Peyer's patch (tissue), 4 donors: ENCODE data around the gene FRMPD1. TPM values are rescaled to one million over a fixed set of nuclear protein-coding genes. Genes with fewer than 3 reads are reported as not detected.

ENCODE experiments used
- DNase-seq, 3 donors: peaks; one replicate each; pipeline ENCODE4 v3.0.0-alpha.2; 2017 to 2019
- H3K27ac ChIP-seq, 4 donors: fragments of 200-600 bp; sonication (generic); one replicate each; pipeline ENCODE4 v1.5.1; 2016 to 2019
- H3K27me3 ChIP-seq, 2 donors: fragments of 200-600 bp; sonication (generic); one replicate each; pipeline ENCODE4 v1.5.1; 2019
- H3K36me3 ChIP-seq, 3 donors: fragments of 200-600 bp; sonication (generic); one replicate each; pipeline ENCODE4 v1.5.1; 2016 to 2019
- H3K4me1 ChIP-seq, 4 donors: fragments of 200-600 bp; sonication (generic); one replicate each; pipeline ENCODE4 v1.5.1; 2016 to 2019
- H3K4me3 ChIP-seq, 4 donors: fragments of 200-600 bp; sonication (generic); 1 replicate in 3 of 4; 2 replicates in 1 of 4; pipeline ENCODE4 v1.5.1; 2016 to 2019; ENCODE audit warnings: mild to moderate bottlenecking in 1 of 4
- H3K9me3 ChIP-seq, 4 donors: fragments of 200-600 bp; sonication (generic); one replicate each; pipeline ENCODE4 v1.5.1; 2016 to 2019; ENCODE audit warnings: mild to moderate bottlenecking in 1 of 4
- CTCF ChIP-seq, 6 experiments: fragments of 450-650 bp in 4 of 6; fragments of 200-600 bp in 2 of 6; sonication (generic) in 1 of 6; IDR thresholded peaks; one replicate each; pipeline ENCODE4 v1.5.1; 2017 to 2019; ENCODE audit warnings: antibody characterized with exemption in 6 of 6, mild to moderate bottlenecking in 3 of 6, moderate library complexity in 1 of 6
- POLR2A ChIP-seq, 2 donors: fragments of 450-650 bp; IDR thresholded peaks; one replicate each; pipeline ENCODE4 v1.5.1; 2017; ENCODE audit warnings: antibody characterized with exemption in 2 of 2, mild to moderate bottlenecking in 2 of 2, moderate library complexity in 2 of 2
- total RNA-seq, 4 donors: library from RNA; depleted of rRNA; stranded (reverse); fragments of >200 nt; gene quantifications; one replicate each; pipeline ENCODE4 v1.1.0, GENCODE V29; 2016

Gene FRMPD1
- total RNA-seq, 4 donors from 2014 or later = 0.40 TPM; not detected in 3

- H3K27ac ChIP-seq = no peak overlapping the region
- no peaks in the 10 kb centered on the region for H3K4me1 ChIP-seq
- TF ChIP-seq CTCF (IDR thresholded peaks at IDR 0.05) (no peak), POLR2A (IDR thresholded peaks at IDR 0.05) (no peak)
Observed at GRCh38 chr9:37675661-37676060, 24.9 kb downstream of the FRMPD1 start.

GRCh38 chr9:37676411-37676830, 25.7 kb downstream of the FRMPD1 start:
- no peak overlapping the region for H3K27ac ChIP-seq
- H3K4me3 ChIP-seq = no peak overlapping the region
- no peak for DNase-seq
- H3K27me3 ChIP-seq = no peaks in the 10 kb centered on the region
- TF ChIP-seq POLR2A (IDR thresholded peaks at IDR 0.05) (no peak), CTCF (IDR thresholded peaks at IDR 0.05) (no peak)
- no peaks in the 10 kb centered on the region for H3K9me3 ChIP-seq
- H3K36me3 ChIP-seq = no peaks in the 10 kb centered on the region
- H3K4me1 ChIP-seq = no peaks in the 10 kb centered on the region

More at GRCh38 chr9:37675661-37676060, 24.9 kb downstream of the FRMPD1 start:
- Histone ChIP-seq H3K9me3 (no peaks in the 10 kb centered on the region), H3K4me3 (no peak overlapping the region), H3K27me3 (no peaks in the 10 kb centered on the region), H3K36me3 (no peaks in the 10 kb centered on the region)
- peak in 1 of 3 donors; percentile 49 for DNase-seq

- TF ChIP-seq CTCF (IDR thresholded peaks at IDR 0.05) (no peak), POLR2A (IDR thresholded peaks at IDR 0.05) (no peak)
- Histone ChIP-seq H3K27me3 (no peaks in the 10 kb centered on the region), H3K4me1 (no peaks in the 10 kb centered on the region), H3K27ac (no peak overlapping the region), H3K36me3 (no peaks in the 10 kb centered on the region), H3K4me3 (no peak overlapping the region), H3K9me3 (no peaks in the 10 kb centered on the region)
- DNase-seq = no peak
Observed at GRCh38 chr9:37677435-37677834, 26.7 kb downstream of the FRMPD1 start.

GRCh38 chr9:37678789-37679273, 28.1 kb downstream of the FRMPD1 start:
- H3K4me3 ChIP-seq = no peak overlapping the region
- no peaks in the 10 kb centered on the region for H3K9me3 ChIP-seq
- DNase-seq = no peak
- TF ChIP-seq POLR2A (IDR thresholded peaks at IDR 0.05) = no peak
- no peak for TF ChIP-seq CTCF (IDR thresholded peaks at IDR 0.05)
- H3K27ac ChIP-seq = no peak overlapping the region
- no peaks in the 10 kb centered on the region for H3K36me3 ChIP-seq
- no peaks in the 10 kb centered on the region for H3K4me1 ChIP-seq
- H3K27me3 ChIP-seq = no peaks in the 10 kb centered on the region

- H3K4me1 ChIP-seq = no peaks in the 10 kb centered on the region
- no peaks in the 10 kb centered on the region for H3K27me3 ChIP-seq
- H3K4me3 ChIP-seq = no peak overlapping the region
- no peaks in the 10 kb centered on the region for H3K9me3 ChIP-seq
- TF ChIP-seq CTCF (IDR thresholded peaks at IDR 0.05) = no peak
- TF ChIP-seq POLR2A (IDR thresholded peaks at IDR 0.05) = no peak
- H3K27ac ChIP-seq = no peak overlapping the region
- no peaks in the 10 kb centered on the region for H3K36me3 ChIP-seq
- DNase-seq = no peak
Observed at GRCh38 chr9:37679649-37680402, 29.1 kb downstream of the FRMPD1 start.
